Measurements from ENCODE around the gene CCL22.

Gene CCL22

DNA sequence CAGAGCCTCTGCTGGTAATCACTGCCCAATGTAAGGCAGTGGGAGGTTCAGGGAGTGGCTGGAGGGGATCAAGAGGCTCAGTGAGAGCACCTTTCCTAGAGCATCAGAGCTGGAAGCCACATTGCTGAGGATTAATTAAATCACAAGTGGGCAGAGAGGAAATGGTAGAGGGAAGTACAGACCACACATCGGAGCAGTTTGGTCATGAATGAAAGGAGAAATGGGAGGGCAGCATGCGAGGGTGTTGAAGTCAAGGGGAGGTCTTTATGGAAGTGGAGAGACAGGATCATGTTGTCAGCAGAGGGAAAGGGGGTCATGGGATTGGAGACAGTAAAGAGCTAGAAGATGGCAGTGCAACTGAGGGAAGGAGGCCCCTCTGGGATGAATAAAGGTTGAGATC, 48.3 kb downstream of the CCL22 start:
- Histone ChIP-seq H3K4me3 (ENCODE audit: low read length) (no peak overlapping the region), H3K79me2 (ENCODE audit: low read length) (no peaks in the 10 kb centered on the region), H3K4me2 (ENCODE audit: low read length) (peak overlapping the region; percentile 41), H3K9me3 (ENCODE audit: insufficient read depth, low read length) (no peaks in the 10 kb centered on the region), H3K27ac (ENCODE audit: low read length) (peak overlapping the region; percentile 15; the same call in 1 of the 2 replicates), H4K20me1 (ENCODE audit: insufficient read depth, low read length) (no peaks in the 10 kb centered on the region), H3K9ac (ENCODE audit: low read length) (no peak overlapping the region), H3K36me3 (replicated peaks; ENCODE audit: low read depth, low read length) (no peaks in the 10 kb centered on the region), H2AFZ (ENCODE audit: low read depth, low read length) (no peak overlapping the region), H3K4me1 (ENCODE audit: low read length) (peaks cover 65% of the 10 kb centered on the region), H3K27me3 (ENCODE audit: low read depth, low read length) (no peaks in the 10 kb centered on the region)
- no peak for TF ChIP-seq EZH2phosphoT487 (IDR thresholded peaks at IDR 0.05; ENCODE audit: low read depth)
- TF ChIP-seq, protein P1, sequence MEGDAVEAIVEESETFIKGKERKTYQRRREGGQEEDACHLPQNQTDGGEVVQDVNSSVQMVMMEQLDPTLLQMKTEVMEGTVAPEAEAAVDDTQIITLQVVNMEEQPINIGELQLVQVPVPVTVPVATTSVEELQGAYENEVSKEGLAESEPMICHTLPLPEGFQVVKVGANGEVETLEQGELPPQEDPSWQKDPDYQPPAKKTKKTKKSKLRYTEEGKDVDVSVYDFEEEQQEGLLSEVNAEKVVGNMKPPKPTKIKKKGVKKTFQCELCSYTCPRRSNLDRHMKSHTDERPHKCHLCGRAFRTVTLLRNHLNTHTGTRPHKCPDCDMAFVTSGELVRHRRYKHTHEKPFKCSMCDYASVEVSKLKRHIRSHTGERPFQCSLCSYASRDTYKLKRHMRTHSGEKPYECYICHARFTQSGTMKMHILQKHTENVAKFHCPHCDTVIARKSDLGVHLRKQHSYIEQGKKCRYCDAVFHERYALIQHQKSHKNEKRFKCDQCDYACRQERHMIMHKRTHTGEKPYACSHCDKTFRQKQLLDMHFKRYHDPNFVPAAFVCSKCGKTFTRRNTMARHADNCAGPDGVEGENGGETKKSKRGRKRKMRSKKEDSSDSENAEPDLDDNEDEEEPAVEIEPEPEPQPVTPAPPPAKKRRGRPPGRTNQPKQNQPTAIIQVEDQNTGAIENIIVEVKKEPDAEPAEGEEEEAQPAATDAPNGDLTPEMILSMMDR (IDR thresholded peaks at IDR 0.05; ENCODE audit: low read depth, low read length): no peak

- Histone ChIP-seq H3K9ac (ENCODE audit: low read length) (no peak overlapping the region), H3K36me3 (replicated peaks; ENCODE audit: low read depth, low read length) (no peaks in the 10 kb centered on the region), H3K4me1 (ENCODE audit: low read length) (peaks cover 71% of the 10 kb centered on the region), H3K4me3 (ENCODE audit: low read length) (no peak overlapping the region), H4K20me1 (ENCODE audit: insufficient read depth, low read length) (no peaks in the 10 kb centered on the region), H3K27ac (ENCODE audit: low read length) (no peak overlapping the region), H3K79me2 (ENCODE audit: low read length) (no peaks in the 10 kb centered on the region), H3K9me3 (ENCODE audit: insufficient read depth, low read length) (no peaks in the 10 kb centered on the region), H3K4me2 (ENCODE audit: low read length) (0 out of 2 replicates have a peak overlapping the region, but pooled peaks have one; percentile 41), H2AFZ (ENCODE audit: low read depth, low read length) (no peak overlapping the region), H3K27me3 (ENCODE audit: low read depth, low read length) (no peaks in the 10 kb centered on the region)
- no peak for TF ChIP-seq EZH2phosphoT487 (IDR thresholded peaks at IDR 0.05; ENCODE audit: low read depth)
- TF ChIP-seq, protein P1 (IDR thresholded peaks at IDR 0.05; ENCODE audit: low read depth, low read length): no peak
Observed at GRCh38 chr16:57407521-57408353, 49.2 kb downstream of the CCL22 start.

GRCh38 chr16:57409065-57409464, 50.5 kb downstream of the CCL22 start:
- Histone ChIP-seq H3K4me1 (ENCODE audit: low read length) (peaks cover 82% of the 10 kb centered on the region), H3K79me2 (ENCODE audit: low read length) (no peaks in the 10 kb centered on the region), H3K27me3 (ENCODE audit: low read depth, low read length) (no peaks in the 10 kb centered on the region), H3K4me3 (ENCODE audit: low read length) (no peak overlapping the region), H3K27ac (ENCODE audit: low read length) (no peak overlapping the region), H4K20me1 (ENCODE audit: insufficient read depth, low read length) (no peaks in the 10 kb centered on the region), H3K9me3 (ENCODE audit: insufficient read depth, low read length) (no peaks in the 10 kb centered on the region), H2AFZ (ENCODE audit: low read depth, low read length) (no peak overlapping the region), H3K9ac (ENCODE audit: low read length) (no peak overlapping the region), H3K36me3 (replicated peaks; ENCODE audit: low read depth, low read length) (no peaks in the 10 kb centered on the region), H3K4me2 (ENCODE audit: low read length) (no peak overlapping the region)
- TF ChIP-seq, protein P1 (IDR thresholded peaks at IDR 0.05; ENCODE audit: low read depth, low read length): no peak
- no peak for TF ChIP-seq EZH2phosphoT487 (IDR thresholded peaks at IDR 0.05; ENCODE audit: low read depth)

DNA sequence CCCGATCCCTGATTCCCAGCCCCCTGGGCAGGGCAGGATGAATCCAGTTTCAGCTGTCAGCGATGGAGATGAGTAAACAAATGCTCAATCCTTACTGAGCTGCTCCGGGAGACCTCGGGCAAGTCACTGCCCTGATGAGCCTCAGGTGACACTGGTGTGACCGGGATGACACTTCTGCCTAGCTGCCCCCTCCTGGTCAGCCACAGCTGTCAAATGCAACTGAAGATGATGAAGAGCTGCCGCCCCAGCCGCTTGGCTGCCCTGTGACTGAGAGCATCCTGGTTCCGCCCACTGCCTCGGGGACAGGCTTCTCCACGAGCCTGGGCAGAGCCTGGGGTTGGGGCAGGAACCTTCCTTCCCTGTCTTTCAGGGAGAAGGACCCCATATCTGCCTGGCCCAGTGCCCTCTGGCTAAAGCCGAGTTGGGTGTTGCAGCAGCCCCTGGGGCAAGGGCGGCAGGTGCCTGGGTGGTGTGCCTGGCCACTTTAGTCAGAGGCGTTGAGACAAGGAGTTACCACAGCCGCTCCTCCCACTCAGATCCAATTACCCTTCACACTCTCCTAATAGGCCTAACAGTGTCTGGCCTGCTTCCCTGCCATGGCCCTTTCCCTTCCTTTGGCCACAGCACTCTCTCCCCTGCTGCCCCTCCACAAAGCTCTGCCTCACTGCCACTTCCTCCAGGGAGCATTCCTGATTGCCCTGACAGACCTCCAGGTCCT, 51.4 kb downstream of the CCL22 start:
- no peaks in the 10 kb centered on the region for H3K79me2 ChIP-seq (ENCODE audit: low read length)
- no peak overlapping the region for H2AFZ ChIP-seq (ENCODE audit: low read depth, low read length)
- H3K4me1 ChIP-seq (ENCODE audit: low read length): peaks cover 83% of the 10 kb centered on the region
- H3K9ac ChIP-seq (ENCODE audit: low read length): peak overlapping the region; percentile 73; the same call in 1 of the 2 replicates
- no peaks in the 10 kb centered on the region for H3K27me3 ChIP-seq (ENCODE audit: low read depth, low read length)
- no peaks in the 10 kb centered on the region for H4K20me1 ChIP-seq (ENCODE audit: insufficient read depth, low read length)
- no peak overlapping the region for H3K4me3 ChIP-seq (ENCODE audit: low read length)
- TF ChIP-seq, protein P1 (IDR thresholded peaks at IDR 0.05; ENCODE audit: low read depth, low read length): peak; percentile 14
- no peak for TF ChIP-seq EZH2phosphoT487 (IDR thresholded peaks at IDR 0.05; ENCODE audit: low read depth)
- H3K9me3 ChIP-seq (ENCODE audit: insufficient read depth, low read length): no peaks in the 10 kb centered on the region
- no peaks in the 10 kb centered on the region for H3K36me3 ChIP-seq (replicated peaks; ENCODE audit: low read depth, low read length)
- peak overlapping the region; percentile 61 for H3K4me2 ChIP-seq (ENCODE audit: low read length)
- peak overlapping the region; percentile 88 for H3K27ac ChIP-seq (ENCODE audit: low read length)
